Caki2 (cell line): Measurements from ENCODE around the gene CLEC11A. TPM values are rescaled to one million over a fixed set of nuclear protein-coding genes. Genes with fewer than 3 reads are reported as not detected.
A peak's percentile ranks its signal among the peaks of the same experiment; 100 is the strongest.

ENCODE experiments used
- DNase-seq: peaks from one replicate; pipeline ENCODE4 v3.0.0-alpha.2; 2015; ENCODE audit warnings: low read depth
- in situ Hi-C: cut with HindIII; loops from 2 replicates; pipeline ENCODE4 v1.10.0; 2016; ENCODE audit warnings: low sequenced_read_pairs, low pct_unique_long_range_greater_than_20kb, mixed read lengths
- total RNA-seq: library from RNA; depleted of rRNA; stranded (reverse); fragments of >200 nt; shearing (Covaris generic); gene quantifications from 2 replicates; pipeline ENCODE4 v1.2.3, GENCODE V29; 2014; ENCODE audit warnings: low replicate concordance

CLEC11A gene
- total RNA-seq, 1 experiment from 2014 or later = 6.1 TPM

- DNase-seq = peak; percentile 33
- in situ Hi-C loops = no loop called here
Observed at GRCh38 chr19:50702871-50703829, 20.0 kb upstream of the CLEC11A start.

DNA sequence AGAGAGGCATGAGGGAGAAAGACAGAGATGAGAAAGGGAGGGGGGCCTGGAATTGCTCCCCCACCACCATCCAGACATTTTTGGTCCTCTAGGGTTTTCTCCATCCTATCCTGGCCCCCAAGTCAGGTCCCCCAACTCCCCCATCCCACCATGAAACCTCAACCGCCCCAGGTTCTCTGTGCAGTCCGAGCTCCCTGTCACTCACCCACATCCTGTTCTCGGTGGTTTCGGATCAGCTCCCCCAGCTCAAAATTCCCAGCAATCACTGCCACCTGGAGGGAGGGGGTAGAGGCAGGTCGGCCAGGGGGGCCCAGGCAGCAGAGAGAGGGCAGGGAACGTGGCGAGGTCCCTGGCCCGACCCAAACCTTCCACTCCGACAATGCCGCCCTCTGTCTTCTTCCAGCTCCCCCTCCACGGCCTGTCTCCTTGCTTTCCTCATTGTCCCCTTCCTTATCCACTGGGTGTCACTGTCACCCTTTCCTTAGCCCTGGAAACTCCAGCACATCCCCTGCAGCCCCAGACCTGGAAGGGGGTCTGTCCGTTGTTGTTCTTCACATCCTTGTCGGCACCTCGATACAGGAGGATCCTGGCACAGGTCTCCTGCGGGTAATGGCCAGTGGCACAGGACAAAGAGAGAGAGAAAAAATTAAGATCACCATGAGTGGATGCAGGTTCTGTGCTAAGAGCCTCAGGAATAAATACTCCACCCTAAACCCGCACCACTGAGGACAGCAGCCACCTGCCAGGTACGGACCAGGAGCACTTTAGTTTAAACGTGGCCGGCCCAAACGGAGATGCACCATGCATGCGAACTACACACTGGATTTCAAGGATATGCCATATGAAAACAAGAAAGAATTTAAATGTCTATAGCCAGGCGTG, 19.0 kb upstream of the CLEC11A start:
- DNase-seq = no peak
- in situ Hi-C loops = no loop called here

DNA sequence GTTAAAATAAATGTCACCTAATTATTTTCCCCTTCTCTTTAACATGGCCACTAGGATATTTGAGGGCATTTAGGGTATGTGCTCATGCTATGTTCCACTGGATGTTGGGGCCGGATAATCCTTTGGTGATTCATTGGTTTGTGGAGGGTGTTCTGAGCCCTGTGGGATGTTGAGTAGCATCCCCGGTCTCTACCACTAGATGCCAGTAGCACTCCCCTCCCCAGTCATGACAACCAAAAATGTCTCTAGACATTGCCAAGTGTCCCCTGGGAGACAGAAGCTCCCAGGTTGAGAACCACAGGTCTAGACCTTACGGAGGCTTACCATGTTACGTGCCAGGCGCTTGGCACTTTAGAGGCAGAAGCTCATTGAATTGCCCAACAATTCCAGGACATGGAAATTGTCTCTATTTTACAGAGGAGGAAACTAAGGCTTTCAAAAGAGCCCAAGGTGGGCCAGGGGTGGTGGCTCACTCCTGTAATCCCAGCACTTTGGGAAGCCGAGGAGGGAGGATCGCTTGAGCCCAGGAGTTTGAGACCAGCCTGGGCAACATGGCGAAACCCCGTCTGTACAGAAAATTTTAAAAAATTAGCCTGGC, 17.6 kb upstream of the CLEC11A start:
- DNase-seq = peak; percentile 56
- in situ Hi-C loops = no loop called here

GRCh38 chr19:50706387-50706786, 16.8 kb upstream of the CLEC11A start:
- DNase-seq = no peak
- in situ Hi-C loops = no loop called here

GRCh38 chr19:50708179-50708879, 14.8 kb upstream of the CLEC11A start:
- in situ Hi-C loops = no loop called here
- no peak for DNase-seq

DNA sequence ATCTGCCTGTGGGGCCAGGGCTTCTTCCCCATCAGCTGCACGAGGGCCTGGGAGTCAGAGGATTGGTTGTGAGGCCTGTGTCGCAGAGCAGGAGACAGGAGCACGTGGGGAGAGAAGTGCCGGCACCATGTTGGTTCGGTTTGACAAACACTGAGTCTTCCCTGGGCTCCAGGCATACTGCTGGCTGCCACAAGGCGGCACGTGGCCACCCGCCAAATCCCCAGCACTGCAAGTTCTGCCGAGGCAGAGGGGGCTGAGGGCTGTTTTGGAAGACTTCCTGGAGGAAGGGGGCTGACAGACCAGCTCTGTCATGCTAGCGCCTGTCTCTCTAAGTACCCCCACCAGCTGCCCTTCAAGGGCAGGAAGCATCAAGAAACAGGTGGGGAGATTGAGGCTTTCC, 13.1 kb upstream of the CLEC11A start:
- DNase-seq = no peak
- in situ Hi-C loops = no loop called here

DNA sequence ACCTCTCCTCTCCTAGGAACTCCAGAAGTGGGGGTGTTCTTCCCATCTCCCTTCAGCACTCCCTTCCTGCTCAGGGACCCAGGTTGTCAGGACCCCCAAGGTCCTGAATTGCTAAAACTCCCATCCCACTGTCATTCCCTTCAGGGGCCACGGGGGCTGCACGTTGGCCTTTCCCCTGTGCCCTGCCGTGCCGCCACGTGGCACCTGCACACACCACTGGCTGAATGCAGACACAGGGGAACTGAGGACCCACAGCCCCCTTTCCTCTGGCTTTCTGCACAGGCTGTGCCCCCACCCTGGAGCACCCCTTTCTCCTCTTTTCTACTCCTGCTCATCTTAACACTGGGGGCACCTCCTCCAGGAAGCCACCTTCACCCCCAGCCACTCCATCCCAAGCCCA, 12.6 kb upstream of the CLEC11A start:
- in situ Hi-C loops = no loop called here
- DNase-seq = no peak

DNA sequence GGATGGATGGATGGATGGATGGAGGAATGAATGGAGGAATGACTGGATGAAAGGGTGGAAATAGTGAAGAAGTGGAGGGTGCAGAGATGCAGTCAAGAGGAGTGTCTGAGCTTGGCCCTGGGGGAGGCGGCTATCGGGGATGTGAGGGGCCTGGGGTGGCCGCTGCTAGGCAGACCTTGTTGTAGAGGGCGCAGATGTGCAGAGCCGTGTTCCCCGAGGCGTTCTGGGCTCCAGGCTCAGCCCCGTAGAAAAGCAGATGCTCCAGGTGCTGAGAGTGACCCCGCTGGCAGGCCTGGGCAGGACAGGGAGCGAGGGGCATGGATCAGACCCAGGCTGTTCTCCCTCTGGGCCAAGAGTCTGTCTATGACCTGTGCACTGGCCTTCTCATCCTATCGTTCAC, 12.0 kb upstream of the CLEC11A start:
- DNase-seq = no peak
- in situ Hi-C loops = no loop called here

GRCh38 chr19:50711805-50712204, 11.4 kb upstream of the CLEC11A start:
- in situ Hi-C loops = no loop called here
- no peak for DNase-seq

GRCh38 chr19:50712833-50713232, 10.3 kb upstream of the CLEC11A start:
- in situ Hi-C loops = no loop called here
- DNase-seq = no peak

DNA sequence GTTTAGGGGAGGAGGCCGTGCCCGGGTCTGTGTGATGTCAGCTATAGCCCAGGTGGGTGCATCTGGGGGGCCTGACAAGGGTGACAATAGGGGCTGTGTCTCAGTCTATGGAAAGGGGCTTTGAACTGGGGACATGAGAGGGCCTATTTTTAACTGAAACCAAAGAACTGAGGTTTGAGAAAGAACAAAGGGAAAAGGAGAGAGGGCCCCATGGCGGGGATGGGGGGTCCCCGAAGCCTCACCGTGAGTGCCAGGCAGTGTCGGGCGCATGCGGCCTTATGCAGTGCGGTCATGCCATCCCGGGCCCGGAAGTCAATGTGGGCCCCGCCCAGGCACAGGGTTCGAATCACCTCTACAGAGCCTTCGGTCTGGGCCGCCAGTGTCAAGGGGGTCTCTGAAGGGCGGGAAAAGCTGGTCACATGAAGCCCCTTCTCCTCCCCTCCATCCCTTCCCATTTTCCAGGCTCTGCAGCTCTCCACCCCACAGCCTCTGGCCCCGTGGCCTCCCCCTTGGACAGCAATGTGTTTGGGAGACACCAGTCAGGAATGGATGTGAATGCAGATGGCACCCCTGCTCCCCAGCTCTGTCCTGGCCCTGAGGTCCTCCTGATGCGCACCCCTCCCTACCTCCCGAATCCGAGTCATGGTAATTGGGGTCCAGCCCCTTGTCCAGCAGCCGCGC, 9.5 kb upstream of the CLEC11A start:
- in situ Hi-C loops = no loop called here
- DNase-seq = no peak

DNA sequence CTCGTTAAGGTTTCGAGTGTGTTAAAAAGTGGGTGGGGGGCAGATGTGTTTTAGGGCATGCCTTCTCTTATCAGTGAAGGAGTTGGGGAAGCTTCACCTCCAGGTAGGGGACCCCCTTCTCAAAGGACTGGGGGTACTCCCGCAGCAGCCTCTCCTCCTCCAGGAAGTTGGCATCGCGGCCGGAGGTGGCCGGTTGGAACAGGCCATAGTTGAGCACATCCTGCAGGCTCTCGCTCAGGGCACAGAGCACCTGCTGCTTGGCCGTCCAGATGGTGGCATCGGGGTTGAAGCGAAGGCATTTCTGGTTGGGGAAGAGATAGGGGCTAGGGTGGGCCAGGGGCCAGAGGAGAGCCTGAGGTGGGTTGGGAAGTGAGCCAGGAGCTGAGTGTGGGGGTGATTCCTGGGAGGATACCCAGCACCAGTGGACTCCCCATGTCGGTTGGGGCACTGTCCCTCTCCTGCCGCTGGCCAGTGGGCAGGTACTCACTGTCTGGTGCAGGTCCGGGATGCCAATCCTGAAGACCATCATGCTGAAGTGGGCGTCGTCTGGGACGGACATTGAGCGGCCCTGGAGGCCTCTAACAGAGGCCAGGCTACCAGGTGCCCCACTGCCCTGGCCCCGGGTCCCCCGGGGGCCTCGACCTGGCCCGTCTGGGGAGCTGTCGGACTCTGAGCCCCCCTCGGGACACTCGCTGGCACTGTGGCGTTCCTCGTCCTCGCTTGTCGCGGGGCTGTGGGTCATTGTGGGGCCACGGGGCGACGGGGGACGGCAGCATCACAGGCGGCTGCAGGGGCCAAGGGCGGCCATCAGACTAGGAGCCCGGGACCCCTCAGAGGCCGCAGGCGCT, 6.8 kb upstream of the CLEC11A start:
- in situ Hi-C loops = no loop called here
- no peak for DNase-seq

- in situ Hi-C loops = no loop called here
- DNase-seq = no peak
Observed at GRCh38 chr19:50717026-50717723, 6.0 kb upstream of the CLEC11A start.

DNA sequence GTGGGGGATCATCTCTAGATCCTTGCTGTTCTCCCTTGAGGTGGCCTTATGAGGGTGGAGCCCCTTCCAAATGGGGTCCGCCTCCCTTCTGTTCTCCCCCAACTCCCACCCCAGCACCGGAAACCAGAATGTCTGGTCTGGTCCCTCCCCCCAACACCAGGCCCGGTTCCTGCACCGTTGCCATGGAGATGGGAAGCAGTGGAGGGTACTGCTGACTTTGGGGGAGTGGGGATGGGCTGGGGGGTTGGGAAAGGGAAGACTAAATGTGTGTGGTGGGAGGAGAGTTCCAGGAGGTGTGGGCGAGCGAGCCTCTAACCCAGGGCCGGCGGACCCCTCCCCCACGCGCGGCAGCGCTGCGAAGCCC, 5.3 kb upstream of the CLEC11A start:
- in situ Hi-C loops = no loop called here
- DNase-seq = no peak

DNA sequence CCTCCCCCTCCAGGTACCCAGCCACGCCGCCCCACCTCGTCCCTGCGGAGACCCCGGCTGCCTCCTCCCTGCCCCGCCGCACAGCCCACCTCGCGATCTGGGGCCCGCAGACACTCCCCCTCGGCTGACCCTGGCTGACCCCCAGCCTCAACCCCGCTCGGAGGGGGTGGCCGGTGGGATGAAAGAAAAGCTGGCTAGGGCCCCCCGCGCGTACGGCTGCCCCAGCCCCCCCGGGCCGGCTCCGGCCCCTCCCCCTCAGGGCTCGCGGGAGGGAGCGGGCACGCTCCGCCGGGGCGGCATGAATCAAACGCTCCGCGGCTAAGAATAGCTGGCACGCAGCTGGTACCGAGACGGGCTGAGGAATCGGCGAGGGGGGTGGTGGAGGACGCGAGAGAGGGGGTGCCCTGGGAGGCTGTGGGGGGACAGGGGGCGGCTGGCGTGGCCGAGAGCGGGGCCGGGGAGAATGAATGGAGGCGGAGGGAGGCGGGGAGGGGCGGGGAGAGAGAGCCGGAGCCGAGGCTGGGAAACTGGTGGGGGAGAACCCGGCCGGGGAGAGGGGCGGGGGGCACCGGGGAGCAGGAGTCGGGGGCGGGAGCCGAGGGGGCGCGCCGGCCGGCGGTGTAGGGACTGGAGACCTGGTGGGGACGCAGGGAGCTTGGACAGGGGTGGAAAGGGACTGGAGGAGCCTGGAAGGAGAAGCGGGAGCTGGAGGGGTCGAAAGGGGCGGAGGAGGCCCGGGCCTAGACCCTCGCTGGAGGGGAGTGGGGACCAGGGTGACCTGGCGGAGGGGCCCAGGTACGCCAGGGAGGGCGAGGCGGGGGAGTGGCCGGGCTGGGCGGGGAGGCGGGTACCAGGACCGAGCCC, 4.7 kb upstream of the CLEC11A start:
- in situ Hi-C loops = no loop called here
- DNase-seq = no peak

DNA sequence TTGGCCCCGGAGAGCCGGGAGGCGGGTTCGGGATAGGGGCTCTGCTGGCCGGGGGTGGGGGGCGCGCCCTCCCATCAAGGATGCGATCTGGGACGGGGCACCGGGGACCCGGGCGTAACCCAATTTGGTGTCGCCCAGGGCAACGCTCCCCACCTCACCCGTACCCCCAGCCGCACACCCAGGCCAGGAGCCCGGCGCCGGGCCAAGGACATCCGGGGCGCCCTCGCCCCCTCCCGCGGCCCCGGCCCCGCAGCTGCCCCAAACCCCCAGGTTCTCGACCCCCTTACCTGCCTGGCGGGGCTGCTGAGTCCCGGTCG, 4.1 kb upstream of the CLEC11A start:
- no peak for DNase-seq
- in situ Hi-C loops = no loop called here
